ENCODE results near the gene TRIM72.
"Not testable (repeated sequence)": the region's sequence is repeated elsewhere in the genome, so short reads cannot be mapped to it uniquely, and the experiment has no call there.

The TRIM72 gene

GRCh38 chr16:31190818-31191444 is 23.0 kb upstream of the TRIM72 start:
- DNase-seq (ENCODE audit: low read depth): no peak

DNA sequence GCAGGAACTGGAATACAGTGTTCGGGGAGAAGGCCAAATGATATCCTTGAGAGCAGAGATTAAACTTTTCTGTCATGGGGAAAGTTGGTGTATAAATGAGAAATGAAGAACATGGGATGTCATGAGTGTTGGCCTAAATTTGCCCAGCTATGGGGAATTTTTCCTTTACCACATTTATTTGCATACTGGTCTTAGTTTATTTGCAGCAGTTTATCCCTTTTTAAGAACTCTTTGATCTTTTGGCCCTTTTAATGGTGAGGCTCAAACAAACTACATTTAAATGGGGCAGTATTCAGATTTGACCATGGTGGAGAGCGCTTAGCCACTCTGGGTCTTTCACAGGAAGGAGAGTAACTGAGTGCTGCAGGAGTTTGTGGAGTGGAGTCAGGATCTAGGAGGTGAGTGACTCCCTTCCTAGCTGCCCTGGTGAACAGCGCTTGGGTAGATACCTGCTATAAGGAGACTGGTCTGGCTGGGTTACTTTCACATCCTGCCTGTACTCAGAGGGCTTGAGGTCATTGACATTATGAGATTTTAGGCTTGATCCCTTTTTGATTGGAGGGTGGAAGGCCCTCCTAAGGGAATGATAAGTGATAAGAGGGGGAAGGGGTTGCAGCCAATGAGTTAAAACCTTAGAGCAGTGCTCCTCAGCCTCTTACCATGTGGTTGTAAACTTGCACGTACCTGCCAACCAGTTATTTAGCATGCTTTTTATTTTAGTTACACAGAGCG is 22.1 kb upstream of the TRIM72 start:
- DNase-seq (ENCODE audit: low read depth): no peak

- DNase-seq (ENCODE audit: low read depth): no peak
Measured at GRCh38 chr16:31192856-31193642, 20.9 kb upstream of the TRIM72 start.

- DNase-seq (ENCODE audit: low read depth): no peak
Measured at GRCh38 chr16:31193874-31194273, 20.0 kb upstream of the TRIM72 start.

DNA sequence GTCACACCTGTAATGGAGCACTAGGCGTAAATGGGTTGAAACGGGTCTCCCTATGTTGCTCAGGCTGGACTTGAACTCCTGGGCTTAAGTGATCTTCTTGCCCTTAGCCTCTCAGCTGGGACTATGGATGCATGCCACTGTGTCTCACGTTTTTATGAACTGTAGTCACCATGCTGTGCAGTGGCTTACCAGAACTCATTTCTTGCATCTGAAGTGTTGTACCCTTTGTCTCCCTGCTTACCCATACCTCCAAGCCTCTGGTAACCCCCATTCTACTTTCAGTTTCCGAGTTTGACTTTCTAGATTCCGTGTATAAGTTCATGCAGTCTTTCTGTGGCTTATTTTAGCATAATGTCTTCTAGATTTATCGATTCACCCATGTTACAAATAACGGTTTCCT is 19.0 kb upstream of the TRIM72 start:
- DNase-seq (ENCODE audit: low read depth): no peak

DNA sequence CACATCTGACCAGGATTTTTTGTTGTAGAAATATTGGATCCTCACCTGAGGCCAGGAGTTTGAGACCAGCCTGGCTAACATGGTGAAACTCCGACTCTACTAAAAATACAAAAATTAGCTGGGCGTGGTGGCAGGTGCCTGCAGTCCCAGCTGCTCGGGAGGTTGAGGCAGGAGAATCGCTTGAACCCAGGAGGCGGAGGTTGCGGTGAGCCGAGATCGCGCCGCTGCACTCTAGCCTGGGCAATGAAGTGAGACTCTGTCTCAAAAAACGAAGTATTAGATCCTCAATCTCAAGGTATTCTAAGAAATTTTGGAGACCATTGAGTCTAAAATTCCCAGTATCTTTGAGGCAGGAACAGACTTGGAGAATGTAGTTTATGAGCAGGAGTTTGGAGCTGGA is 18.1 kb upstream of the TRIM72 start:
- DNase-seq (ENCODE audit: low read depth): not testable (repeated sequence)

- no peak for DNase-seq (ENCODE audit: low read depth)
Measured at GRCh38 chr16:31196324-31197088, 17.4 kb upstream of the TRIM72 start.

DNA sequence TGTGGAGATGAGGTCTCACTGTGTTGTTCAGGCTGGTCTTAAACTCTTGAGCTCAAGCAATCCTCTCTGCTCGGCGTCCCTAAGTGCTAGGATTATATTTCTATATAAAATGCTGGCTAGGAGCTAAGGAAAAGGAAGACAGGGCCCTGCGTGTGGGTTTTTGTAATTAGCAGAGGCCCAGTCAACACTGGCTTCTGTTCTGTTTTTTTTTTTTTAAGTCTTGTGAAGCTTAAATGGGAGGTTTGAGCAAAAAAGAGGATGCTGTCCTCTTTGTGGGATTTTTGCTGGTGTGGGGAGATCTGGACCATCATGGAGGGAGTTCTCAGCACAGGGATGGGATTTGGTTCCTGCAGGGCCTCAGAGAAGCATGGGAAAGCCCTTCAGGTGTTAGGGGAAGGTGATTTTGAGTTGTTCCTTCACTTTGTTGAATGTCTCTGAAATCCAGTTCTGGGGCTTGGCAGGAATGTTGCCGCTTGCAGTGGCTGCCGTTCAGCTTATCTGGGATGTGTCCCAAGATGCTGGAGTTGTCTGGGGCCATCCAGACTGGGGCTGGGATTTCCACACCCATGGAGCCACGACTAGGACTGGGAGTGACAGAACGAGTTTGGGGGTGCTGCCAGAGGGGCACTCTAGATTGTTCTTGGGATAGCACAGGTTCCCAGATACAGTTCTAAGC is 15.6 kb upstream of the TRIM72 start:
- DNase-seq (ENCODE audit: low read depth): no peak

GRCh38 chr16:31199430-31200041 is 14.4 kb upstream of the TRIM72 start:
- no peak for DNase-seq (ENCODE audit: low read depth)

GRCh38 chr16:31200111-31200510 is 13.8 kb upstream of the TRIM72 start:
- DNase-seq (ENCODE audit: low read depth): not testable (repeated sequence)

DNA sequence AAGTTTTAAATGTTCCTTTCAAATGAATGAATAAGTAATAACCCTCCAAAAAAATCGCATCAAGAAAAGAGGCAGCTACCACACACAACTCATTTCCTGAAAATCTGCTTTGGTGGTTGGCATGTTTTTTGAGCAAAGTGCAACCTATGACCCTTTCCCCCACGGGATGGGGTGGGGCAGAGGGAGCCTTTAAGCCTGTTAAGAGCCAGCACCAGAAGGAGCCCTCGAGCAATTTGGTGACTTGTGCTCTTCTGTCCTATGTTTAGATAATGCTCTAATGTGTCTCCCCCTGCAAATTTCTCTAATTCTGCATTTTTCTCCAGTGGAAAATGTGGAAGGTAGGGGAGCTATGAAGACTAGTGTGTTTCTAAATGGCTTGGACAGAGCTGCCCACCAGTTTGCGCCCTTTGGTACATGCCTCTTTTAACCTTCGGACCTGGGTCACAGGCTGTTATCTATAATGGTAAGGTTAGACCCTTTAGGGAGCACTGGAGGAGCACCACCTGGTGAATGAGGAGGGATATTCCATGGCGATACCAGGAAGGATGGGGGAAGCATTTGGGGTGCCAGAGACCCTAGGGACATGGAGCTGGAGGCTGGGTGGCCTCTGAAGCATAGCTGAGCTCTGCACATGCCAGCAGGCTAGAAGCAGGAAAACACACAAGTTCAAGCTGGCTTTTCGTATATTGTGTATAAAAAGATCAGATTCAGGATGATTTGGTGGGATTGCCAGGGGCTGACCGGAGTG is 12.9 kb upstream of the TRIM72 start:
- DNase-seq (ENCODE audit: low read depth): no peak

- DNase-seq (ENCODE audit: low read depth): no peak
Measured at GRCh38 chr16:31201582-31202413, 12.1 kb upstream of the TRIM72 start.

- DNase-seq (ENCODE audit: low read depth): no peak
Measured at GRCh38 chr16:31202414-31203375, 11.2 kb upstream of the TRIM72 start, which contains the start of gene PYCARD. PYCARD (minus strand) TSS chr16:31202760; CDS start chr16:31202690, 70 bp downstream.

- DNase-seq (ENCODE audit: low read depth): no peak
Measured at GRCh38 chr16:31204871-31205666, 8.8 kb upstream of the TRIM72 start.

DNA sequence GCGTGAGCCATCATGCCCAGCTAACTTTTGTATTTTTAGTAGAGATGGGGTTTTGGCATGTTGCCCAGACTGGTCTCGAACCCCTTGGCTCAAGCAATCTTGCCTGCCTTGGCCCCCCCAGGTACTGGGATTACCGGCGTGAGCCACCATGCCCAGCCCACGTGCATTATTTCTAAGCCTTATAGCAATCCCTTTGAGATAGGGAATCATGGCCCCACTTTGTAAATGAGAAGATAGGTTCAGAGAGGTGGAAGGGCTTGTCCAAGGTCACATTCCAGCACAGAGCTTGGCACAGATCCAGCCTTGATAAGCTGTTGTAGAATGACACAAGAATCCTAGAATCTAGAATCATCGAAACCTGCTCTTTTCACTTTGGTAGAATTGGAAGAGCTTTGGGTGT is 7.1 kb upstream of the TRIM72 start:
- DNase-seq (ENCODE audit: low read depth): no peak

DNA sequence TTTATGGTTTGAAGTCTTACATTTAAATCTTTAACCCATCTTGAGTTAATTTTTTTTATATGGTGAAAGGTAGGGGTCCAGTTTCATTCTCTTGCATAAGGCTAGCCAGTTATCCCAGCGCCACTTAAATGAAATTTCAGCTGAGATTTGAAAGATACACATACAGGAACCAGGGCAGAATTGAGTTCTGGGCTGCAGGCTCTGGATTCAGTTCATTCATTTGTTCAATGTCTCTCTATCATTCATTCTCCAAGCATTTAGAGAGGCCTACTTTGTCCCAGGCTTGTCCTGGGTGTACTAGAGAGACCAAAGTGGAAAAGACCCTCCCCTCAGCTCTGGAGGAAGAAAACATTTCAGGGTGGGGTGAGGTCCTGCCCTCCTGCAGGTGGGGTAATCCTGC is 577 bp upstream of the TRIM72 start:
- DNase-seq (ENCODE audit: low read depth): no peak

DNA sequence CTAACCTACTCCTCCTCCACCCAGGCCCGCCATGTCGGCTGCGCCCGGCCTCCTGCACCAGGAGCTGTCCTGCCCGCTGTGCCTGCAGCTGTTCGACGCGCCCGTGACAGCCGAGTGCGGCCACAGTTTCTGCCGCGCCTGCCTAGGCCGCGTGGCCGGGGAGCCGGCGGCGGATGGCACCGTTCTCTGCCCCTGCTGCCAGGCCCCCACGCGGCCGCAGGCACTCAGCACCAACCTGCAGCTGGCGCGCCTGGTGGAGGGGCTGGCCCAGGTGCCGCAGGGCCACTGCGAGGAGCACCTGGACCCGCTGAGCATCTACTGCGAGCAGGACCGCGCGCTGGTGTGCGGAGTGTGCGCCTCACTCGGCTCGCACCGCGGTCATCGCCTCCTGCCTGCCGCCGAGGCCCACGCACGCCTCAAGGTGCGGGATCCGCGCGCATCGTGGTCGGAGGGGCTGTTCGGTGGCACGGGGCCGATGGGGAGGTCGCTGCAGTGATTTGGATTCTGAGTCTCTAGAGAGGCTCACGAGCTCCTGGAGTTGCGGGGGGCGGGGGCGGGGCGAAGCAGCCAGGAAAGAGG is 878 bp downstream of the TRIM72 start:
- no peak for DNase-seq (ENCODE audit: low read depth)

All from stimulated activated CD8-positive, alpha-beta memory T cell treated with anti-CD3 and anti-CD28 coated beads, Interleukin-4, amount 100 ng/mL, for 24 hours (primary cell).